HL-60/S4 (cell line): ENCODE results near the gene PIK3R5.

ENCODE experiments used
- in situ Hi-C: fragments of 300-500 bp; cut with MboI; formaldehyde crosslinking; loops from 2 replicates; pipeline ENCODE4 v1.14.3; 2022; ENCODE audit warnings: low sequenced_read_pairs

The PIK3R5 gene

GRCh38 chr17:8985054-8985701, 19.7 kb upstream of the PIK3R5 start:
- in situ Hi-C loops: loop anchor here (25.0 kb wide), 1 partner anchor 552 kb away; no protein-coding TSS in a partner anchor

- in situ Hi-C loops: loop anchor here (25.0 kb wide), 1 partner anchor 553 kb away; no protein-coding TSS in a partner anchor
Measured at GRCh38 chr17:8984225-8984624, 18.7 kb upstream of the PIK3R5 start.

DNA sequence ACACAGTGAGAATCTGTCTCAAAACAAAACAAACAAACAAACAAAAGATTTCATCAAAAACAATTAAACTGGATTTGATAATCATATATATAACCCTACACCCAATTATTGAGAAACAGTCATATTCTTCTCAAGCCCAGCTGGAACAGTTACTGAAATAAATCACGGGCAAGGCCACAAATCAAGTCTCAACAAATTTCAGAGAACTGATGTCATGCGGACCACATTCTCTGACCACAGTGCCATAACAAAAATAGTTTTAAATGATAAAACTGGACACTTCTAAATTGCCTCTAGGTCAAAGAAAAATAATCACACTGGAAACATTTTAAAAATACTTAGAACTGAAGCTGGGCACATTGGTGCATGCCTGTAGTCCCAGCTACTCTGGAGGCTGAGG, 15.9 kb upstream of the PIK3R5 start:
- in situ Hi-C loops: loop anchor here (25.0 kb wide), 1 partner anchor 556 kb away; no protein-coding TSS in a partner anchor

GRCh38 chr17:8979715-8980114, 14.2 kb upstream of the PIK3R5 start:
- in situ Hi-C loops: loop anchor here (25.0 kb wide), 1 partner anchor 558 kb away; no protein-coding TSS in a partner anchor

GRCh38 chr17:8976638-8977037, 11.1 kb upstream of the PIK3R5 start:
- in situ Hi-C loops: loop anchor here (25.0 kb wide), 1 partner anchor 561 kb away; no protein-coding TSS in a partner anchor

DNA sequence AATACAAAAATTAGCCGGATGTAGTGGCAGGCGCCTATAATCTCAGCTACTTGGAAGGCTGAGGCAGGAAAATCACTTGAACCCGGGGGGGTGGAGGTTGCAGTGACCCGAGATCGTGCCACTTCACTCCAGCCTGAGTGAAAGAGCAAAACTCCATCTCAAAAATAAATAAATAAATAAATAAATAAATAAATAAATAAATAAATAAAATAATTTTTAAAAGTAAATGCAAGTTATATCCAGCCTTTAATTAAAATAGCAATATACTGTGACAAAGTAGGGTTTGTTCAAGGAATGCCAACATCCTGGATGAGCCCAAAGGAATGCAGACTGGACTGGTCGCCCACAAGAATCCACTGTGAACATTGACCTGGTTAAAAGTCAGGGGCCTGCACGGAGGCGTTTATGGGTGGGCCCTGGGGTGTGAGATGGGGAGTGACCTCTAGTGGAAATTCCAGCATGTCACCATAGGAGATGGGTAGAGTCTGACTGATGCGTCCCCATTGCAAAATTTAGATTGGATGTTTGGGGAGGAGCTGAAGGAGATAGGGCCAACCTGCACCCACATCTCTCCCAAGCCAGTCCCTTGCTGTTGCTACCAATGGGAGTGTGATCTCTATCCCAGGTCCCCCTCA, 9.7 kb upstream of the PIK3R5 start:
- in situ Hi-C loops: loop anchor here (25.0 kb wide), 1 partner anchor 562 kb away; no protein-coding TSS in a partner anchor

DNA sequence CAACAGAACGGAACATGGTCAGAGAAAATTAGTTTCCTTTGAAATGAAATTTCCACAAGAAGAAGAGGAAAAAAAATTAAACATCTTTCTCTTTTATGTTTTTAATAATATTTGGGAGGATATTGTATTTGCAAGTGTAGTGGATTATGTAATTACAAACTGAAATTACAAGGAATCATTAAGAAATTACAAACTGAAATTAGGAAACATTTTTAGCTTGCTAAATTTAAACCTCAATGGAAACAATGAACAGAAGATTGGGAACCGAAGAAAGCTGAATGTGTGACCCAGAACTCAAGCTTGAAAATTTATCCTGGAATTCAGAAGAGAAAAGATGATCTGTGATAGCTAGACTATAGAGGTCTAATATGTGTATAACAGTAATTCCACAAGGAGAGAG, 4.4 kb upstream of the PIK3R5 start:
- in situ Hi-C loops: no loop called here

- in situ Hi-C loops: no loop called here
Measured at GRCh38 chr17:8968503-8968902, 3.0 kb upstream of the PIK3R5 start.

GRCh38 chr17:8967861-8968260, 2.4 kb upstream of the PIK3R5 start:
- in situ Hi-C loops: no loop called here

DNA sequence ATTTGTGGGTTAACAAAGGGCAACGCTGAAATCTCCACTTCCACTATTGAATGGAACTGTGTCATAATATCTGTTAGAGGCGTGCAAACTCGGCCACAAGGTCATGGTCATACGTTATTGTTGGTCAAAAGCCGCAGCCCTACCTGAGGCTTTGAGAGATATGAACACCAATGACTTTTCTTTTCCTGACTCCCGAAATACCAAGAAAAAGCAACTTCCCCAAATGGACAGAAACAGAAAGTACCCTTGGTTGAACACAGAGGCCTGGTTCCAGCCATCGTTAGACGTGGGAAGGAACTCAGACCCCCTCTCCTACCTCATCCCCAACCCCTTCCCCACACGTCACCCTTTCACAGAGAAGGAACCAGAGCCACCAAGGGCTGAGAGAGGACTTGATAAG, 1.4 kb upstream of the PIK3R5 start:
- in situ Hi-C loops: no loop called here

DNA sequence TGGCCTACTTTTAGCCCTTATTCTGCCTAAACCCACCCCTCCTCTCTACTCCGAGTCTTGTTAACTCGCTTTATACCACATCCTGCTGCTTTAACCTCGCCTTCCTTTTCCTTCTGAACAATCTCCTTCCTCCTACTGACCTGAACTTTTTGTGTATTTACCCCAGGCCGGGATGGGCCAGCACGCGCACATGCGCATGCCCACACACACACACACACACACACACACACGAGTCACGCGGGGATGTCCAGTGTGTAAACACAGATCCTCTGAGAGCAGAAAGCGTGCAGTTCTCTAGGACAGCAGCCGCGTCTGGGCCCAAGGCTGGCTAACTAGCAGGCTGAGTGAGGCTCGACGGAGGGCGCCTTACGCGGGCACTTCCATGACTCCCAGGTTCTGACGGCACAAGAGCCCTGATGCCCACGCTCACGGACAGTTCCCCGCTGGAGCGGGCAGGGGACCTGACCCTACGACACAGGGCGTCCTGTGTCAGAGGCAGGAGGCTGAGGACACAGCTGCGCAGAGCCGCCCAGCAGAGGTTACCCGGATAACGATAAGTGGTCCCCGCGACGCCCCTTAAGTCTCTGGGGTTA, 610 bp downstream of the PIK3R5 start:
- in situ Hi-C loops: no loop called here

DNA sequence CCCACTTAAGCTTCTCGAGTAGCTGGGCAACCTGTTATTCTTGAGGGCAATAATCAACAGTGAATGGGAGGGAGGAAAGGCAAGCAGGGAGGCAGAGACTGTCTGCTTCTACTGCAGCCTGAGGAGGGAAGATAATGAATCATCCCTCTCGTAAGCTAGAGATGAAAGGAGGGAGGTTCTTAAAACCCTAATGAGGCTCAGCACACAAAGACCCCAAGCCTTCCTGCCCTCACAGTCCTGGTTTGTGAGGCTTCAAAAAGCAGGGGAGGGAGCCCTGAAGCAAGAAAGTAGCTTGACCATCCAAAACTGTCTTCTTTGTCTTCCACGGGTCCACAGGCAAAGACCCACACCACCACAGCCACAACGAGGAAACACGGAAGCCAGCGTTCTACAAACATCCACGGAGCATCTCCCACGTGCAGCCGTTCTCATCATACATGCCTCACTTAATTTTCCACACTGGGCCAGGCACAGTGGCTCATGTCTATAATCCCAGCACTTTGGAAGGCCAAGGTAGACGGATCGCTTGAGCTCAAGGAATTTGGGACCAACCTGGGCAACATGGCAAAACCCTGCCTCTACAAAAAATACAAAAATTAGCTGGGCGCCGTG, 1.8 kb downstream of the PIK3R5 start:
- in situ Hi-C loops: no loop called here

- in situ Hi-C loops: no loop called here
Measured at GRCh38 chr17:8963014-8963413, 2.5 kb downstream of the PIK3R5 start.

- in situ Hi-C loops: no loop called here
Measured at GRCh38 chr17:8961829-8962228, 3.7 kb downstream of the PIK3R5 start.

DNA sequence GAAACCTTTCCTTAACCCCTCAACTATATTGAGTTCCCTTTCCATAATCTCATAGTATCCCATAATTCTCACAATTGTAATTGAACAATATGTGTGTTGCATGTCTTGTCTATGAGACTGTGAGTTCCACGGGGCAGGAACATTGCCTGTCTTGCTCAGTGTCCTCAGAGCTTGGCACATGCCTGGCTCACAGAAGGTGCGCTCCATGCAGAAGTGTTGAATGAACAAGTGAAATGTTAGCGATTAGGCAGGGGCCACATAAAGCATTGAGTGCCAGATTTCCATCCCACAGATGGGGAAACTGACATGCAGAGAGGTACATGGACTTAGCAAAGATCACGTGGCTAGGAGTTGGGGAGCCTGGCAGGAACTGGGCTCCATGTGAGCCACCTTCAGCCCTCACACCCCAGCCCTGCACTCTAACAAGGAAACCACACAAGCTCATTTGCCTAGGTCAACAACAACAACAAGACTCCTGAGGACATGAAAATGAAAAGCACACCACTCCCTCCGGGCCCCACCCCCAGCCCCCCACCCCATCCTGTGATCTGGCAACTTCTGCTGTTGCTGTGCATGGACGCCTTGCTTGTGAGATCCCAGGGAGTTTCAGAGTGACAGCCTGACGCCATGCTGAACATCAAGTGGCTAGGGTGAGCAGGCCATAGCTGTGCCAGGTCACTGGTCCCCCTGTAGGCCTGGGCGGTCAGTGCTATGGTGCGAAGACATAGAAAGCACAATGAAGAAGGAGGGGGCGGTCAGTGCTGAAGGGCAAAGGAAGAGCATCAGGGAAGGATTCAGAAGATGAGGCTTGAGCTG, 5.0 kb downstream of the PIK3R5 start:
- in situ Hi-C loops: no loop called here

DNA sequence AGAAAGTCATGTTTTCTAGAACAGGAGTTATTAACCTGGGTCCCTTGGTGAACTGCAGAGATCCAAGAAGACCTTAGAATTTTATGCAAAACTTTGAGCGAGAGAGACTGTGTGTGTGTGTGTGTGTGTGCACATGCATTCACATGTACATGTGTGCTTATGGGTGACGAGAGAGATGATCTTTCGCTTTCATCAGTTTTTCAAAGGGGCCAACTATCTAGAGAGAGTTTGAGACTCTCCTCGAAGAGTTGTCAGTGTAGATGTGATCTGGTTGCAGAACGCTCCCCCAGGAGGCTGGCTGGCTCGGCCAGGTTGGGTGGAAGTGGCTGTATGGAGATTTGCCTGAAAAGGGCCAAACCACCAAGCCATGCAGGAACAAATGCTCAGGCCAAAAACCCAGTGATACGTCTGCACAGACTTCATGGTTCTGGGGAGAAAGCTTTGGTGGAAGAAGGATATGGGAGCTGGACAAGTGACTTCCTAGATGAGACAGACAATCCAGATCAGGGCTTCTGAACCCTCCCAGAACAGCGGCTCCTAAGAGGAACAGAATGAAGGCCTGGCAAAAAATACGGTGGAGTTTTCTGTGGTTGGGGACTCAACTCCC, 6.1 kb downstream of the PIK3R5 start:
- in situ Hi-C loops: no loop called here

GRCh38 chr17:8957721-8958120, 7.8 kb downstream of the PIK3R5 start:
- in situ Hi-C loops: no loop called here

DNA sequence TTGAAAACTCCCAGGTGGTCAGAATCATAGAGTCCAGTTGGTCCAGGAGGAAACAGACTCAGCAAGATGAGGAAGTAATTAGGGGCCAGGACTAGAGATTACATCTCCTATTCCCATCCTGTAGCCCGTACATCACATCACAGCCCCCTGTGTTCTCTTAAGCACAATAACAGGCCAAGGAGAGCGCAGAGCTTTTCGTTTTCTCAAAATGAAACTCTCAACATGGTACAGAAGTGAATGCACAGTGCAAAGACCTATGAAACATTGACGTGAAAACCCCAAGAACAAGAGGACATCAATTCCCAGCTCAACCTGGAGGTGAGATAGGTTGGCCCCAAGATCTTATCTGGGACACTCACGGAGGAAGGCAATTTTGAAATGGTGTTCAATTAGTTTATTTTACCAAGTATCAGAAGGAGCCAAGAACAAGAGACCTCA, 9.0 kb downstream of the PIK3R5 start:
- in situ Hi-C loops: no loop called here

DNA sequence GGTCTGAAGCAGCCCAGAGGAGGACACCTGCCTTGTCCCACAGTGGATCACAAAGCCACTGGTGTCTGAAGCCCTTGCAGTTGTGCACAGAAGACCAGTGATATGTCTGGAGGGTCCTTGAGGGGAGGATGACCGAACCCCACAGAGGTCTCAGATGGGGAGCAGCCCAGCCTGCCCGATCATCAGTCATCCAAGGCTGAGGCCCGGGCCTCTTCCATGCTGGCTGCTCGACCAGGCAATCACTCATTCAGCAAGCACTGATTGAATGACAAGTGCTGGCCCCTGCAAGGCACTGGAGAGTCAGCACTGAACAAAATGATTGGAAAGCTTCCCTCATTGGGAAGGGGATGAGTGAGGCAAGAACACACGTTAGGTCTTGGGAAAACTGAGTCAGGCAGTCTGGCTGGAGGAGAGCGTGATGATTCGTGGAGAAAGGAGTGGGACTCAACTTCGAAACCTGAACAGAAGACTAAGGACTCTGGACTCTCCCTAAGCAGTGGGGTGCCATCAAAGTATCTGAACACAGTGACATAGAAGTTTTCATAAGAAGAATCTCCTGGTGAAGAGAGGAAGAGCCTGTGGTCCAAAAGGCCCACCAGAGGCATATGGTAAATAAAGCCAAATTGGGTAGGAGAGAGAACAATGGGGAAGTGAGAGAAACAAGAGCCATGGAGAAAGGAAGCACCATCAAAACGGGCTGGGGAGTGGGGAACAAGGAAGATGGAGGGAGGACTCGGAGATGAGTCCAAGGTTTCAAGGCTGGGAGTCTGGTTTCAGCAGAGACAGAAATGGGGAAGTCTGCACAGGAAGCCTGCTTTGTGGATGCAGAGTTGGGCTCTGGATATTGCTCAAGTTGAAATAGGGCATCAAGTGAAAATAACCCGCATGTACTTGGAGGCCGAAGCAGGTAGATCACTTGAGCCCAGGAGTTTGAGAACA, 10.2 kb downstream of the PIK3R5 start:
- in situ Hi-C loops: no loop called here
